GM21447 (cell line): ENCODE results near the gene COL6A2.
"Not testable (repeated sequence)": the region's sequence is repeated elsewhere in the genome, so short reads cannot be mapped to it uniquely, and the experiment has no call there.

Source experiments
- ATAC-seq: cut with Tn5 transposase; IDR thresholded peaks from one replicate; pipeline ENCODE4 v1.9.1; 2021; ENCODE audit not compliant: unreplicated experiment

COL6A2 gene

GRCh38 chr21:46078322-46078977 is 19.5 kb upstream of the COL6A2 start:
- ATAC-seq = no peak

GRCh38 chr21:46078978-46079351 is 18.9 kb upstream of the COL6A2 start:
- ATAC-seq = no peak

- no peak for ATAC-seq
These were observed 18.4 kb upstream of the COL6A2 start for GRCh38 chr21:46079352-46080170.

GRCh38 chr21:46080171-46081021 is 17.5 kb upstream of the COL6A2 start:
- no peak for ATAC-seq

GRCh38 chr21:46081022-46081861 is 16.7 kb upstream of the COL6A2 start:
- no peak for ATAC-seq

- no peak for ATAC-seq
These were observed 15.8 kb upstream of the COL6A2 start for GRCh38 chr21:46081862-46082712.

GRCh38 chr21:46082713-46082962 is 15.3 kb upstream of the COL6A2 start:
- ATAC-seq = no peak

GRCh38 chr21:46082963-46083790 is 14.7 kb upstream of the COL6A2 start:
- ATAC-seq = no peak

GRCh38 chr21:46083791-46084561 is 13.9 kb upstream of the COL6A2 start:
- no peak for ATAC-seq

- ATAC-seq = no peak
These were observed 13.2 kb upstream of the COL6A2 start for GRCh38 chr21:46084709-46085108.

- not testable (repeated sequence) for ATAC-seq
These were observed 12.7 kb upstream of the COL6A2 start for GRCh38 chr21:46085259-46085658.

GRCh38 chr21:46087641-46088040 is 10.3 kb upstream of the COL6A2 start:
- ATAC-seq = no peak

GRCh38 chr21:46088189-46088588 is 9.7 kb upstream of the COL6A2 start:
- ATAC-seq = no peak

GRCh38 chr21:46089285-46089684 is 8.6 kb upstream of the COL6A2 start:
- no peak for ATAC-seq

- no peak for ATAC-seq
These were observed 6.8 kb upstream of the COL6A2 start for GRCh38 chr21:46091118-46091517.

GRCh38 chr21:46091631-46092025 is 6.3 kb upstream of the COL6A2 start:
- ATAC-seq = no peak

- no peak for ATAC-seq
These were observed 5.7 kb upstream of the COL6A2 start for GRCh38 chr21:46092026-46092764.
